GM13977 (cell line): ENCODE measurements around the gene FBXL7.

Experiments
- DNase-seq: peaks from one replicate; pipeline ENCODE4 v3.0.0; 2012; ENCODE audit warnings: low spot score
- CTCF ChIP-seq: IDR thresholded peaks from 2 replicates; pipeline ENCODE4 v1.5.1; 2012; ENCODE audit warnings: mild to moderate bottlenecking, control low read depth; ENCODE audit not compliant: insufficient read depth; ENCODE audit errors: extremely low read depth, missing control alignments
- in situ Hi-C: fragments of 300-500 bp; cut with MboI; formaldehyde crosslinking; loops from one replicate; pipeline ENCODE4 v1.12.0; 2022; ENCODE audit warnings: low sequenced_read_pairs, low pct_unique_long_range_greater_than_20kb, mixed read lengths, inconsistent platforms; ENCODE audit not compliant: unreplicated experiment

The FBXL7 gene

GRCh38 chr5:15529013-15529412 is 29.0 kb downstream of the FBXL7 start:
- no peak for DNase-seq
- TF ChIP-seq CTCF, result no peak
- in situ Hi-C loops, result no loop called here

- no peak for DNase-seq
- in situ Hi-C loops, result no loop called here
- TF ChIP-seq CTCF, result no peak
Measured at GRCh38 chr5:15529821-15530220, 29.8 kb downstream of the FBXL7 start.

GRCh38 chr5:15533129-15533893 is 33.3 kb downstream of the FBXL7 start:
- in situ Hi-C loops, result no loop called here
- no peak for DNase-seq
- no peak for TF ChIP-seq CTCF

- in situ Hi-C loops, result no loop called here
- no peak for TF ChIP-seq CTCF
Measured at GRCh38 chr5:15535938-15536337, 36.0 kb downstream of the FBXL7 start.

GRCh38 chr5:15538516-15538915 is 38.5 kb downstream of the FBXL7 start:
- no peak for DNase-seq
- in situ Hi-C loops, result no loop called here
- no peak for TF ChIP-seq CTCF

More at GRCh38 chr5:15535938-15536337, 36.0 kb downstream of the FBXL7 start:
- no peak for DNase-seq

GRCh38 chr5:15539951-15540350 is 40.0 kb downstream of the FBXL7 start:
- no peak for TF ChIP-seq CTCF
- DNase-seq, result no peak
- in situ Hi-C loops, result no loop called here
